GM20000 (cell line): ENCODE measurements around the gene MYLK4.
A peak's percentile ranks its signal among the peaks of the same experiment; 100 is the strongest.

ENCODE experiments used
- DNase-seq: peaks from one replicate; pipeline ENCODE4 v3.0.0; 2012; ENCODE audit warnings: low spot score
- CTCF ChIP-seq: IDR thresholded peaks from 2 replicates; pipeline ENCODE4 v1.5.1; 2012; ENCODE audit warnings: mild to moderate bottlenecking, control low read depth; ENCODE audit errors: extremely low read depth, missing control alignments

MYLK4 gene

GRCh38 chr6:2639167-2639566 lies 111.6 kb downstream of the MYLK4 start:
- no peak for DNase-seq
- no peak for TF ChIP-seq CTCF

- no peak for TF ChIP-seq CTCF
- DNase-seq: no peak
These were observed 114.0 kb downstream of the MYLK4 start for GRCh38 chr6:2636672-2637071.

- TF ChIP-seq CTCF: no peak
- no peak for DNase-seq
These were observed 114.8 kb downstream of the MYLK4 start for GRCh38 chr6:2635911-2636310.

GRCh38 chr6:2634139-2634964 lies 116.4 kb downstream of the MYLK4 start:
- TF ChIP-seq CTCF: peak; percentile 96
- peak; percentile 89 for DNase-seq

GRCh38 chr6:2633736-2634135 lies 117.0 kb downstream of the MYLK4 start:
- no peak for TF ChIP-seq CTCF
- DNase-seq: no peak

GRCh38 chr6:2632976-2633584 lies 117.6 kb downstream of the MYLK4 start:
- no peak for TF ChIP-seq CTCF
- DNase-seq: no peak

- no peak for DNase-seq
- no peak for TF ChIP-seq CTCF
These were observed 118.4 kb downstream of the MYLK4 start for GRCh38 chr6:2632368-2632767.
